Measurements from ENCODE around the gene MPP1.

DNA sequence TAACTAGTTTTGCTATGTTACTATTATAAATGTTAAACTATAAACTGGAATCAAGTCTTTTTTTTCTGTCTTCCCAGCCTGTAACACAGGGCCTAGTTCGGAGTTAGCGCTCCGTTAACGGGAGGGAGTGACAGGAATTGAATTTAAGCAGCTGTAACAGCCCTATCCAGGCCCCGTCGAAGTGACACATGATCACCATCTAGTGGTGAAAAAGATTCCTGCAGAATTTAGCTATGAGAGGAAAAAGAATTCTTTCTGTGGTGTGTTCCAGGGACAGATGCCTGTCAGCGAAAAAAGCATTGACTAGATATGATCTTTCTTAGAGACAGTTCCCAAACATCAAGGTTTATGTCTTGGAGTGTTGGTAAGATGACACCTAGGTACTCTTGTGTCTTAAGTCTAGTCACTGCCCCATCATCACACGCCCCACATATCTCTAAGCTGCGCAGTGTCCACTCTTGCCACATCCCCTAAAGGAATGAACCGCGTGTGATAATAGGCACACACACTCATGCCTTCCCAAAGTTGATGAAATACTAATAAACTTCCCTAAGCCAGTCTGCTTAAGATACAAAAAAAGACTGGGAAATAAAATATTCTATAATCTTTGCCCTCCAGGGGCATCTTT, 56.5 kb downstream of the MPP1 start:
- TF ChIP-seq, protein P1, sequence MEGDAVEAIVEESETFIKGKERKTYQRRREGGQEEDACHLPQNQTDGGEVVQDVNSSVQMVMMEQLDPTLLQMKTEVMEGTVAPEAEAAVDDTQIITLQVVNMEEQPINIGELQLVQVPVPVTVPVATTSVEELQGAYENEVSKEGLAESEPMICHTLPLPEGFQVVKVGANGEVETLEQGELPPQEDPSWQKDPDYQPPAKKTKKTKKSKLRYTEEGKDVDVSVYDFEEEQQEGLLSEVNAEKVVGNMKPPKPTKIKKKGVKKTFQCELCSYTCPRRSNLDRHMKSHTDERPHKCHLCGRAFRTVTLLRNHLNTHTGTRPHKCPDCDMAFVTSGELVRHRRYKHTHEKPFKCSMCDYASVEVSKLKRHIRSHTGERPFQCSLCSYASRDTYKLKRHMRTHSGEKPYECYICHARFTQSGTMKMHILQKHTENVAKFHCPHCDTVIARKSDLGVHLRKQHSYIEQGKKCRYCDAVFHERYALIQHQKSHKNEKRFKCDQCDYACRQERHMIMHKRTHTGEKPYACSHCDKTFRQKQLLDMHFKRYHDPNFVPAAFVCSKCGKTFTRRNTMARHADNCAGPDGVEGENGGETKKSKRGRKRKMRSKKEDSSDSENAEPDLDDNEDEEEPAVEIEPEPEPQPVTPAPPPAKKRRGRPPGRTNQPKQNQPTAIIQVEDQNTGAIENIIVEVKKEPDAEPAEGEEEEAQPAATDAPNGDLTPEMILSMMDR (IDR thresholded peaks at IDR 0.05) = peak; percentile 62 to 84 (median 79)
- TF ChIP-seq POLR2A (IDR thresholded peaks at IDR 0.05) = no peak
- TF ChIP-seq EP300 (IDR thresholded peaks at IDR 0.05) = no peak
- TF ChIP-seq POLR2AphosphoS5 (IDR thresholded peaks at IDR 0.05) = no peak

Measured in gastroesophageal sphincter (tissue), 3 donors.